Panc1 (cell line): ENCODE data around the gene CHCHD10. TPM values are rescaled to one million over a fixed set of nuclear protein-coding genes. Genes with fewer than 3 reads are reported as not detected.
A peak's percentile ranks its signal among the peaks of the same experiment; 100 is the strongest.

Source experiments
- ATAC-seq: fragments of 200-7000 bp; cut with Tn5 transposase; 2 replicates; pipeline ENCODE4 v1.9.1; 2020; ENCODE audit warnings: mild to moderate bottlenecking, moderate library complexity
- BruUV-seq: library from RNA; stranded (reverse); fragments of 400-500 nt; replicated peaks from 2 replicates; lab custom pipeline; 2021; lab: Mats Ljungman, UMichigan
- CTCF ChIA-PET: fragments of 300-600 bp; sonication (Branson Sonifier 250); formaldehyde crosslinking; loops from one replicate; lab custom pipeline; 2022; ENCODE audit warnings: antibody characterized with exemption; lab: Charles Lee
- POLR2A ChIA-PET: fragments of 300-600 bp; sonication (Branson Sonifier 250); formaldehyde crosslinking; loops from one replicate; lab custom pipeline; 2022; ENCODE audit warnings: antibody characterized with exemption; lab: Charles Lee
- DNase-seq: peaks from one replicate; pipeline ENCODE4 v3.0.0-alpha.2; 2010; ENCODE audit warnings: low read depth, low spot score
- H3K27ac ChIP-seq: 2 replicates; pipeline ENCODE4 v1.5.1; 2011; ENCODE audit warnings: mild to moderate bottlenecking, low read length, inconsistent platforms
- H3K27me3 ChIP-seq: fragments of 200-500 bp; sonication (Bioruptor generic); 2 replicates; pipeline ENCODE4 v1.6.0; 2014; ENCODE audit warnings: low read length, inconsistent platforms; ENCODE audit not compliant: control insufficient read depth, insufficient read depth
- H3K36me3 ChIP-seq: fragments of 200-500 bp; sonication (Bioruptor generic); 2 replicates; pipeline ENCODE4 v1.5.1; 2014; ENCODE audit warnings: inconsistent platforms, mild to moderate bottlenecking, low read length, moderate library complexity; ENCODE audit not compliant: control insufficient read depth, insufficient read depth
- H3K4me1 ChIP-seq: 2 replicates; pipeline ENCODE4 v1.5.1; 2011; ENCODE audit warnings: inconsistent platforms, mild to moderate bottlenecking, low read length, moderate library complexity; ENCODE audit not compliant: control insufficient read depth, insufficient read depth
- H3K4me3 ChIP-seq, 2 experiments: 2 replicates each; pipeline ENCODE4 v1.5.1; 2011 to 2012; ENCODE audit warnings: low read depth in 2 of 2, low read length in 2 of 2, mild to moderate bottlenecking in 2 of 2, inconsistent platforms in 1 of 2, moderate library complexity in 1 of 2
- H3K9me3 ChIP-seq: fragments of 200-500 bp; sonication (Bioruptor generic); 2 replicates; pipeline ENCODE4 v1.5.1; 2014; ENCODE audit warnings: low read depth, mild to moderate bottlenecking, inconsistent platforms, low read length, moderate library complexity; ENCODE audit not compliant: control insufficient read depth, insufficient read depth
- CTCF ChIP-seq: fragments of 450-650 bp; IDR thresholded peaks from 2 replicates; pipeline ENCODE4 v1.5.1; 2017; ENCODE audit warnings: mild to moderate bottlenecking
- POLR2AphosphoS5 ChIP-seq: IDR thresholded peaks from 2 replicates; pipeline ENCODE4 v1.6.1; 2012; ENCODE audit warnings: mild to moderate bottlenecking, low read depth, low read length, moderate library complexity
- REST ChIP-seq, 2 experiments: IDR thresholded peaks; 2 replicates each; pipeline ENCODE4 v1.6.1; 2011 to 2012; ENCODE audit warnings: low read depth in 2 of 2, control low read depth in 1 of 2, low read length in 1 of 2, mild to moderate bottlenecking in 1 of 2, moderate library complexity in 1 of 2; ENCODE audit not compliant: insufficient read depth in 1 of 2
- SIN3A ChIP-seq: IDR thresholded peaks from 2 replicates; pipeline ENCODE4 v1.6.1; 2012; ENCODE audit warnings: low read depth, mild to moderate bottlenecking, low read length, moderate library complexity, borderline replicate concordance; ENCODE audit not compliant: insufficient read depth
- TCF7L2 ChIP-seq: IDR thresholded peaks from 2 replicates; pipeline ENCODE4 v1.6.1; 2011; ENCODE audit warnings: mild to moderate bottlenecking, low read depth, low read length, inconsistent platforms
- in situ Hi-C: cut with HindIII; loops from 2 replicates; pipeline ENCODE4 v1.10.0; 2016; ENCODE audit warnings: low sequenced_read_pairs, low pct_unique_long_range_greater_than_20kb
- intact Hi-C: fragments of 100-400 bp; cut with micrococcal nuclease; formaldehyde crosslinking; loops from one replicate; pipeline ENCODE4 v1.10.0; 2022; ENCODE audit not compliant: unreplicated experiment
- total RNA-seq: library from RNA; stranded (reverse); gene quantifications from one replicate; pipeline ENCODE4 v1.2.1, GENCODE V29; 2021; ENCODE audit not compliant: unreplicated experiment

CHCHD10 gene
- total RNA-seq, 1 experiment from 2014 or later: 84.4 TPM

- intact Hi-C loops: loop anchor here (10.0 kb wide), 1 partner anchor 69 kb away; no protein-coding TSS in a partner anchor
- Histone ChIP-seq H3K27ac (no peak overlapping the region), H3K36me3 (no peaks in the 10 kb centered on the region), H3K9me3 (no peaks in the 10 kb centered on the region), H3K27me3 (no peaks in the 10 kb centered on the region), H3K4me3 (no peak overlapping the region), H3K4me1 (no peaks in the 10 kb centered on the region)
- no peak for TF ChIP-seq REST (IDR thresholded peaks at IDR 0.05; ENCODE audit: insufficient read depth in 1 of 2, low read depth in 2 of 2, low read length in 1 of 2)
- TF ChIP-seq TCF7L2: no peak
- no peak for TF ChIP-seq POLR2AphosphoS5
- TF ChIP-seq CTCF: no peak
- no peak for TF ChIP-seq SIN3A
- CTCF ChIA-PET: interaction anchor here (0.7 kb wide), 1 partner anchor 22 kb away, joined by 3 read pairs; no protein-coding TSS in a partner anchor
- ATAC-seq (peak; percentile 62; the same call in 1 of the 2 replicates), DNase-seq (no peak)
- in situ Hi-C loops: no loop called here
- POLR2A ChIA-PET: no interaction called here
- BruUV-seq: no TSS peak
These were observed 8.1 kb upstream of the CHCHD10 start for GRCh38 chr22:23775779-23776375.

GRCh38 chr22:23774922-23775436 is 7.2 kb upstream of the CHCHD10 start:
- H3K4me3 ChIP-seq: no peak overlapping the region
- DNase-seq (no peak), ATAC-seq (no peak)
- H3K36me3 ChIP-seq: no peaks in the 10 kb centered on the region
- in situ Hi-C loops (no loop called here), intact Hi-C loops (loop anchor here (10.0 kb wide), 1 partner anchor 70 kb away; no protein-coding TSS in a partner anchor)
- ChIA-PET POLR2A (interaction anchor here (0.7 to 1.0 kb wide), 2 partner anchors 12 to 18 kb away, joined by 3 to 4 read pairs; partner anchors contain the start of gene SMARCB1), CTCF (no interaction called here)
- no peak overlapping the region for H3K27ac ChIP-seq
- H3K27me3 ChIP-seq: no peaks in the 10 kb centered on the region
- TF ChIP-seq REST (IDR thresholded peaks at IDR 0.05; ENCODE audit: insufficient read depth in 1 of 2, low read depth in 2 of 2, low read length in 1 of 2) (no peak), SIN3A (no peak), POLR2AphosphoS5 (no peak), CTCF (no peak), TCF7L2 (no peak)
- no peaks in the 10 kb centered on the region for H3K9me3 ChIP-seq
- no TSS peak for BruUV-seq
- H3K4me1 ChIP-seq: no peaks in the 10 kb centered on the region
